Skeletal muscle satellite cell (primary cell): ENCODE measurements around the gene CTDP1.

Experiments
- H3K27me3 ChIP-seq: 2 replicates; pipeline ENCODE4 v1.7.0; 2013; ENCODE audit warnings: low read length; ENCODE audit not compliant: control insufficient read depth, insufficient read depth
- H3K36me3 ChIP-seq: 2 replicates; pipeline ENCODE4 v1.7.0; 2013; ENCODE audit warnings: mild to moderate bottlenecking, control low read depth, low read length; ENCODE audit not compliant: insufficient read depth
- H3K4me1 ChIP-seq: 2 replicates; pipeline ENCODE4 v1.7.0; 2013; ENCODE audit warnings: low read length; ENCODE audit not compliant: control insufficient read depth, insufficient read depth
- H3K4me2 ChIP-seq: 2 replicates; pipeline ENCODE4 v1.7.0; 2013; ENCODE audit warnings: mild to moderate bottlenecking, low read length
- H3K4me3 ChIP-seq: 2 replicates; pipeline ENCODE4 v1.7.0; 2013; ENCODE audit warnings: low read length
- H3K9ac ChIP-seq: 2 replicates; pipeline ENCODE4 v1.7.0; 2013; ENCODE audit warnings: mild to moderate bottlenecking, low read depth, low read length, moderate library complexity
- H3K9me3 ChIP-seq: replicated peaks from 2 replicates; pipeline ENCODE4 v1.7.0; 2013; ENCODE audit warnings: mild to moderate bottlenecking, control low read depth, low read length

The CTDP1 gene

GRCh38 chr18:79792988-79793355, 113.4 kb downstream of the CTDP1 start:
- H3K36me3 ChIP-seq, result no peaks in the 10 kb centered on the region
- H3K9me3 ChIP-seq, result no peaks in the 10 kb centered on the region
- H3K9ac ChIP-seq, result no peak overlapping the region
- H3K4me3 ChIP-seq, result no peak overlapping the region
- H3K27me3 ChIP-seq, result peaks cover 47% of the 10 kb centered on the region
- peaks cover 42% of the 10 kb centered on the region for H3K4me1 ChIP-seq
- no peak overlapping the region for H3K4me2 ChIP-seq

DNA sequence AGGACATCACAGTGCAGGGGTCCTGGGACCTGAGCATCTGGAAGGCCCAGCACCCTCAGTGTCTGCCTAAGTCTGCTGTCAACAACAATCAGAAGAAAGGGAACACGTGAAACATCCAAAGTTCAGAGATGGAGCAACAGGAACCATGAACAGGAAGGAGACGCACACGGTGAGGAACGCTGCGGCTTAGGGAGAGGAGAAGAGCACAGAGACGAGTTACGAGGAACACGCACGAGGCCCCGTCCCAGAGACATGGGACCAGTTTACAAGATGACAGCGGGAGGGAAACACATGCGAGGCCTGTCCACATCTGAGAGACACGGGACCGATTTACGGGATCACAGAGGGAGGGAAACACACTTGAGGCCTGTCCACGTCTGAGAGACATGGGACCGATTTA, 115.2 kb downstream of the CTDP1 start:
- peaks cover 47% of the 10 kb centered on the region for H3K27me3 ChIP-seq
- H3K36me3 ChIP-seq, result no peaks in the 10 kb centered on the region
- H3K4me1 ChIP-seq, result peaks cover 39% of the 10 kb centered on the region
- no peak overlapping the region for H3K4me2 ChIP-seq
- no peaks in the 10 kb centered on the region for H3K9me3 ChIP-seq
- no peak overlapping the region for H3K4me3 ChIP-seq
- H3K9ac ChIP-seq, result no peak overlapping the region

- Histone ChIP-seq H3K4me2 (no peak overlapping the region), H3K4me3 (no peak overlapping the region), H3K9me3 (no peaks in the 10 kb centered on the region), H3K27me3 (peaks cover 47% of the 10 kb centered on the region), H3K9ac (no peak overlapping the region), H3K4me1 (peaks cover 39% of the 10 kb centered on the region), H3K36me3 (no peaks in the 10 kb centered on the region)
Observed at GRCh38 chr18:79795446-79795845, 115.8 kb downstream of the CTDP1 start.

DNA sequence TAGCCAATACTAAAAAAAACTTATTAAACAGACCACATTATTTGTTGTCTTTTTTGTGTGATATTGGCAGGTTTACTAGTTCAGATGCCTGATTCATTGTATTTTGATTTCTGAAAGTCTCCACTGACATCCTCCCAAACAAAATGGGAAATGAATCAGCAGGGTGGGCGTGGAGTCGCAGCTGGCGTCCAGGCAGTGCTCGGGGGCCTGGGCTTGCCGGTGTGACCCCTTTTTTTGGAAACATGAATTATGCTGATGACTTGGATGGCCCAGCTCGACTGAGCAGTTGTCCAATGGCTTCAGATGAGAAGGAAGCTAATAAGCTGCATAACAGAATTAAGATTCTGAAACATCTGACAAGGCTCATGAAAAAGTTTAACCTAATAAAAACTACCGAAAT, 116.4 kb downstream of the CTDP1 start:
- Histone ChIP-seq H3K9me3 (no peaks in the 10 kb centered on the region), H3K4me3 (no peak overlapping the region), H3K9ac (no peak overlapping the region), H3K27me3 (peaks cover 50% of the 10 kb centered on the region), H3K4me2 (no peak overlapping the region), H3K36me3 (no peaks in the 10 kb centered on the region), H3K4me1 (peaks cover 35% of the 10 kb centered on the region)

DNA sequence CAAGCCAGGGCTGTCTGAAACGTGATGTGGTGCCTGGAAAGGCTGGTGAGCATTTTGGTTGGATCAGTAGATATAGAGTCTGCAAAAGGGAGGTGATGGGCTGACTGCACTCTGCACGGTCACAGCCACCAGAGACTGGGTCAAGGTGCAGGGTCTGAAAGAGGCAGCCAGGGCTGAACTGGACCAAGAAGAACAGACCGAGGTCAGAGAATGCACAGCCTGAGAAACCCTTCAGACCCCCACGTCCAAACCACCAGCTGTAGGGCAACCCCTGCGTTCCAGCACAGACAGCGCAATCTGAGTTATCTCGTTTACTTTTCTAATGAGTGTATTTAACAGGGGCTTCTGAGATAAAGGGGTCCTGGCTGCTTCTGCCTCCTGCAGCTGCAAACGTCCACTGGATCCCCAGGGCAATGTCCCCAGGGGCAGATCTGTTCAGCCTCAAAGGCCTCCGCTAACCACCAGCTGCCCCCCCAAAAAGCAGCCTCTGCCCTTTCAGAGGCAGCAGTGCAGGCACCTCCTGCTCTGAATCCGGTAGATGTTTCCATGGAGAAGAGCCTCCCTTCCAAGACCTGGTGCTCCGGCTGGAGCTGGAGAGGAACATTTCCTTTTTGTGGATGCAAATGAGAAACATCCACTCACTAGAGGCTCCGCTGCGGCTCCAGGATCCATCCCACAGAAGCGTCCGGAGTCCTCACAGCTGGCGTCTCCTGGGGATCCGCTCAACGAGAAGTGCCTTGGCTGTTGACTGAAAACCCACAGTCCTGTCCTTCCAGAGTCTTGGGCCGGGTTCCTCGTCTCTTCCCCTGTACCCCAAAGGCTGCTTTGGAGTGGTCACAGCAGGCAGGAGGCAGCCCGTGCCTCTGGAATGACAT, 117.2 kb downstream of the CTDP1 start:
- Histone ChIP-seq H3K36me3 (no peaks in the 10 kb centered on the region), H3K9me3 (no peaks in the 10 kb centered on the region), H3K4me3 (no peak overlapping the region), H3K4me2 (peak overlapping the region; percentile 47), H3K9ac (no peak overlapping the region), H3K4me1 (peaks cover 29% of the 10 kb centered on the region), H3K27me3 (peaks cover 57% of the 10 kb centered on the region)

- no peaks in the 10 kb centered on the region for H3K9me3 ChIP-seq
- peaks cover 59% of the 10 kb centered on the region for H3K27me3 ChIP-seq
- no peak within 1 kb of the TSS for H3K9ac ChIP-seq
- peaks cover 23% of the 10 kb centered on the region for H3K4me1 ChIP-seq
- peak within 1 kb of the TSS; percentile 47 for H3K4me2 ChIP-seq
- H3K4me3 ChIP-seq, result no peak within 1 kb of the TSS
- no peaks in the 10 kb centered on the region for H3K36me3 ChIP-seq
Observed at GRCh38 chr18:79797518-79798345, 118.1 kb downstream of the CTDP1 start, which contains the start of gene KCNG2. KCNG2 (plus strand) TSS chr18:79797938; CDS start chr18:79863668, 65,730 bp downstream.

- Histone ChIP-seq H3K4me1 (peaks cover 23% of the 10 kb centered on the region), H3K27me3 (peaks cover 63% of the 10 kb centered on the region), H3K4me3 (no peak overlapping the region), H3K4me2 (peak overlapping the region; percentile 29), H3K36me3 (no peaks in the 10 kb centered on the region), H3K9ac (no peak overlapping the region), H3K9me3 (no peaks in the 10 kb centered on the region)
Observed at GRCh38 chr18:79798346-79798998, 118.9 kb downstream of the CTDP1 start.

- no peaks in the 10 kb centered on the region for H3K36me3 ChIP-seq
- no peak overlapping the region for H3K4me3 ChIP-seq
- peaks cover 23% of the 10 kb centered on the region for H3K4me1 ChIP-seq
- no peak overlapping the region for H3K9ac ChIP-seq
- H3K4me2 ChIP-seq, result no peak overlapping the region
- H3K27me3 ChIP-seq, result peaks cover 68% of the 10 kb centered on the region
- no peaks in the 10 kb centered on the region for H3K9me3 ChIP-seq
Observed at GRCh38 chr18:79798999-79799370, 119.4 kb downstream of the CTDP1 start.

DNA sequence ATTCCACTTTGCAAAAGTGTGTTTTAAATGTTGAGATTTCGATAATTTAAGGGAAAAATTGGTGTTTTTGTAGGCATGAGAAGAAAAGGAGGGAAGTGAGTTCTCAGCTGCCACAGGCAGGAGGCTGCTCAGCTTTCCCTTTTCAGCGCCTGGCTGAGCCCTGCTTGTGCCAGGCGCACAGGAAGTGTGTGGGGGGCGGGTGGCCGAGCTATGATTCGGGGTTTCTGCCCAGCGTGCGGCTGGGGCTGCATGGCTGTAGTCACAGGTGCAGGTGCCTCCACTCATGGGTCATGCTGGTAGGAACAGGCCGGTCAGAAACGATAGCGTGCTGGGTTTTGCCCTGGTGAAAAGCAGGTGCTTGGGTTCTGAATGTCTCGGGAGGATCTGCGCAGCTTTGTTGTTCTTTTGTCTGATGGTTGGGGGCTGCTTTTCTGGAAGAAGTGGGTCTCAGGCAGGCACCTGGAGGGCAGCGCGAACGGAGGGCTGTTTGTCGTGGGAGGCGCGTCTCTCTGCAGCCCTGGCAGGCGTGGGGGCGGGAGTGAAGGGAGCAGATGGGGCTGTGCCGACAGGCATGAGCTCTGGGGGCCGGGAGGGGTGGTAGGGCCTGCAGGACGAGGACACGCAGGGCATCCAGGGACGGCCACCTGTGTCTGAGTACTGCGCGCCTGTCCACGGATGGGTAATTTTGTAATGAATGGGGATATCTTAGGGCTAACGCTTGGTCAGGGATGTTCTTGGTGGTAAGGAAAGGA, 120.2 kb downstream of the CTDP1 start:
- no peak overlapping the region for H3K9ac ChIP-seq
- no peak overlapping the region for H3K4me3 ChIP-seq
- H3K4me1 ChIP-seq, result peaks cover 23% of the 10 kb centered on the region
- peaks cover 75% of the 10 kb centered on the region for H3K27me3 ChIP-seq
- no peaks in the 10 kb centered on the region for H3K36me3 ChIP-seq
- H3K4me2 ChIP-seq, result no peak overlapping the region
- H3K9me3 ChIP-seq, result no peaks in the 10 kb centered on the region

GRCh38 chr18:79800371-79801180, 121.0 kb downstream of the CTDP1 start:
- H3K27me3 ChIP-seq, result peaks cover 83% of the 10 kb centered on the region
- H3K36me3 ChIP-seq, result no peaks in the 10 kb centered on the region
- H3K9ac ChIP-seq, result no peak overlapping the region
- no peaks in the 10 kb centered on the region for H3K9me3 ChIP-seq
- H3K4me3 ChIP-seq, result no peak overlapping the region
- H3K4me1 ChIP-seq, result peaks cover 21% of the 10 kb centered on the region
- no peak overlapping the region for H3K4me2 ChIP-seq
